ENCODE measurements around the gene EHD3.

Gene EHD3

DNA sequence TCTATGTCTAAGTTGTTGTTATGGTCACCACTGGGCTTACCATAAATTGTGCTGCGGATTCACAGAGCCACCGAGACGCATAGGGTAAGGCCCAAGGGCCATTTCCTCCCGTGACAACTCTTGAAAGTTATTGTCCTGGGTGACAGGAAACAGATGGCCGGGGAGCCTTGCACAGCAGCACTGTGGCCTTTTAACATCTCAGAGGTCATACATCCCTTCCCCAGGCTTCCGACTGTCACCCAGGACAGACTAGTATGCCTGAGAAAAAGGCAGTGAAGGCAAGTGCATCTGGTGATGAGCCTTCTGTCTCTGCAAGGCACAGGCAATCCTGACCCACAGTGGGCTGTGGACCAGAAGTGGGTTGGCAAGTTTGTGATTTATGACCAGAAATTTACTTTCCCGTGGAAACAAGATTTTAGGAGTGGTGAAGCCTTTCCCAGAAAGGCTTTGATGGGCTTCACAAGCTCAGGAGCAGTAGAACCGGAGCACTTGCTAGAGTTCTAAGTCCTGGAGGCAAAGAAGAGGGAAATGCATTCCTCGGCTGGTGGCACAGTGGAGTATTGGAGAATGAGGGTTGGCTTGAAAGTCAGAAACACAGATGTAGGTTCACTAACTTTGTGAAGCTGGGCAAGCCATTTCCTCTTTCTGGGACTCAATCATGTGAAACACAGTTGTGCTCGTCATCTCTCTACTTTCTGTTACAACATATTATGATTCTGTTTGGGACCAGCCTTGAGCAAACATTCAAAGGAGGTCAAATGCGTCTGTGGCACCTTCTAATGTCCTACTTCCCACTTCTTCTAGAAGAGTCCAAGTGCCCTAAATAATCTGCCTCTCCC is 14.6 kb upstream of the EHD3 start:
- Histone ChIP-seq H3K9me3 (replicated peaks in 1 of 11) (no peaks in the 10 kb centered on the region), H4K20me1 (no peaks in the 10 kb centered on the region), H3K36me3 (no peaks in the 10 kb centered on the region), H3K27ac (peak overlapping the region; percentile 93 to 99 (median 95)), H3K4me3 (peak overlapping the region in 9 of 10 experiments; percentile 7 to 42 (median 26); a peak in 11 of 20 replicates), H3K4me1 (peaks cover 89 to 100% (median 98%) of the 10 kb centered on the region in 10 experiments), H3K27me3 (no peaks in the 10 kb centered on the region), H3K4me2 (peak overlapping the region; percentile 83 to 95 (median 90)), H3K9ac (peak overlapping the region; percentile 78 to 86 (median 83))
- TF ChIP-seq Cebpa-rat (IDR thresholded peaks at IDR 0.05): peak in 10 of 11 experiments; percentile 39 to 86 (median 66); a peak in 17 of 22 replicates

- Histone ChIP-seq H3K27ac (peak overlapping the region; percentile 7 to 99 (median 95); a peak in 20 of 22 replicates), H3K36me3 (no peaks in the 10 kb centered on the region), H3K4me2 (peak overlapping the region; percentile 83 to 95 (median 90)), H3K9ac (peak overlapping the region in 10 of 11 experiments; percentile 28 to 86 (median 82); a peak in 18 of 22 replicates), H3K4me1 (peaks cover 74 to 88% (median 83%) of the 10 kb centered on the region in 10 experiments), H3K27me3 (no peaks in the 10 kb centered on the region), H3K9me3 (replicated peaks in 1 of 11) (no peaks in the 10 kb centered on the region), H3K4me3 (peak overlapping the region in 6 of 10 experiments; percentile 7 to 34 (median 19); a peak in 6 of 20 replicates), H4K20me1 (no peaks in the 10 kb centered on the region)
- peak in 2 of 11 experiments; percentile 21 to 34; a peak in 2 of 22 replicates for TF ChIP-seq Cebpa-rat (IDR thresholded peaks at IDR 0.05)
Observed at GRCh38 chr2:31221544-31221943, 12.4 kb upstream of the EHD3 start.

DNA sequence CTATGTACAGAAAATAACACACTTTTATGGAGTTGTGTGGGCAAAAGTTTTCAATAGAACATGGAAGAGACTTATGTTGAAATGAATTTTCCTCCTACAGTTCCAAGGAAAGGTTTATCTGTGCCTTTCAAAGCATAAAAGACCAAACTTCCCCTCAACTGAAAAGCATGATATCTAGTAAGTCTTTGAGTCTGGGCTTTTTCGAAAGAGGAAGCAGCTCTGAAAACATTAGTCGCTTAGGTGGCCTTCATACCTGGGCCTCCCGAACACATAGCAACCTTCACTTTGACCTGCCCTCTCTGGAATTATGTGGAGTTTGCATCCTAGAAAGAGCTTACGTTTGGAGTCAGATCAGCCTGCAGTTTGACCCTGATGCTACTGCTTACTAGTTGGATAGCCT is 11.9 kb upstream of the EHD3 start:
- Histone ChIP-seq H3K4me3 (peak overlapping the region in 5 of 10 experiments; percentile 7 to 34 (median 21); a peak in 6 of 20 replicates), H3K4me1 (peaks cover 72 to 88% (median 83%) of the 10 kb centered on the region in 10 experiments), H3K27me3 (no peaks in the 10 kb centered on the region), H3K4me2 (peak overlapping the region; percentile 83 to 95 (median 90)), H3K36me3 (no peaks in the 10 kb centered on the region), H3K9me3 (replicated peaks in 1 of 11) (no peaks in the 10 kb centered on the region), H4K20me1 (no peaks in the 10 kb centered on the region), H3K27ac (peak overlapping the region; percentile 7 to 99 (median 95); a peak in 20 of 22 replicates), H3K9ac (peak overlapping the region in 10 of 11 experiments; percentile 28 to 86 (median 82); a peak in 18 of 22 replicates)
- no peak for TF ChIP-seq Cebpa-rat (IDR thresholded peaks at IDR 0.05)

GRCh38 chr2:31223026-31223425 is 10.9 kb upstream of the EHD3 start:
- no peaks in the 10 kb centered on the region for H3K9me3 ChIP-seq (replicated peaks in 1 of 11)
- peak overlapping the region; percentile 54 to 95 (median 90) for H3K4me2 ChIP-seq
- H3K27me3 ChIP-seq: no peaks in the 10 kb centered on the region
- H3K4me3 ChIP-seq: no peak overlapping the region
- no peaks in the 10 kb centered on the region for H4K20me1 ChIP-seq
- H3K36me3 ChIP-seq: no peaks in the 10 kb centered on the region
- H3K9ac ChIP-seq: peak overlapping the region in 7 of 11 experiments; percentile 10 to 86 (median 84); a peak in 11 of 22 replicates
- peak overlapping the region in 9 of 11 experiments; percentile 93 to 99 (median 96); a peak in 17 of 22 replicates for H3K27ac ChIP-seq
- H3K4me1 ChIP-seq: peaks cover 63 to 88% (median 83%) of the 10 kb centered on the region in 10 experiments
- TF ChIP-seq Cebpa-rat (IDR thresholded peaks at IDR 0.05): no peak

DNA sequence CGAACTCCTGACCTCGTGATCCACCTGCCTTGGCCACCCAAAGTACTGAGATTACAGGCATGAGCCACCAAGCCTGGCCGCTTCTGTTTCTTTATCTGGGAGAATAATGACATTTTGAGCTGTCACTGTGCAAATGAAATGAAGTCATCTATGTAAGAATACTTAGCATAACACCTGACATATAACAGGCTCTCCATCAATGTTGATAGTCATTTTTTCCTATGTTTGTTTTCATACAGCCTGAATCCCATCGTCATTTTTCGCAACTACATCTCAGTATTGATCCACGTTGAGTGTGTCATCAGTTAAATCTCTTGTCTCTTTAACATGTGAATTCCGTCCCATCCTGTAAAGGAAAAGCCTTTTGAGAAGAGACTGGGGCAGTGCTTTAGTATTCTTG is 10.2 kb upstream of the EHD3 start:
- TF ChIP-seq Cebpa-rat (IDR thresholded peaks at IDR 0.05): no peak
- Histone ChIP-seq H4K20me1 (no peaks in the 10 kb centered on the region), H3K9ac (0 out of 22 replicates have a peak overlapping the region, but pooled peaks of 1 of the 11 experiments have one; percentile 86), H3K4me1 (peaks cover 55 to 86% (median 79%) of the 10 kb centered on the region in 10 experiments), H3K36me3 (no peaks in the 10 kb centered on the region), H3K9me3 (replicated peaks in 1 of 11) (no peaks in the 10 kb centered on the region), H3K4me2 (peak overlapping the region; percentile 54 to 95 (median 90); a peak in 20 of 22 replicates), H3K4me3 (no peak overlapping the region), H3K27ac (peak overlapping the region in 8 of 11 experiments; percentile 93 to 99 (median 96); a peak in 14 of 22 replicates), H3K27me3 (no peaks in the 10 kb centered on the region)

DNA sequence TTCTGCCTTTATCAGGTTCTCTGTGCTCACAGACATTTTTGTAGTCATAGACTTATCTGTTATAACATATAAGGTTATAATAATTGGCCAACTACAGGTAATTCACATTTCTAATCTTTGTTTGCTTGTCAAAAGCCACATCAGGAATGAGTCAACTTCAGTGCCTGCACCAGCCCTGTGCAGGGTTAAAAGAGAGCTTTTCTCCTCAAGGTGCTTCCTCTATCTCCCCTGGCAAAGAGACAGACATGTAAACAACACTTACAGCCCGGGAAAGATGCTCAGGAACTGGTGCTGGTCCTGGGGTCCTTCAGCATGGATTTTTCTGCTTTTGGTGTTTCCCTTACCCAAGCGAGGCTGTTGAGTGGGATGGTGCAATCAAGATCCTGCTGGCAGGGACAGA is 7.7 kb upstream of the EHD3 start:
- peak overlapping the region in 9 of 11 experiments; percentile 23 to 77 (median 69); a peak in 18 of 22 replicates for H3K4me2 ChIP-seq
- no peak overlapping the region for H3K4me3 ChIP-seq
- no peaks in the 10 kb centered on the region for H3K9me3 ChIP-seq (replicated peaks in 1 of 11)
- no peak for TF ChIP-seq Cebpa-rat (IDR thresholded peaks at IDR 0.05)
- H4K20me1 ChIP-seq: no peaks in the 10 kb centered on the region
- H3K27ac ChIP-seq: peak overlapping the region in 8 of 11 experiments; percentile 4 to 47 (median 32); a peak in 11 of 22 replicates
- H3K9ac ChIP-seq: no peak overlapping the region
- no peaks in the 10 kb centered on the region for H3K36me3 ChIP-seq
- no peaks in the 10 kb centered on the region for H3K27me3 ChIP-seq
- peaks cover 30 to 62% (median 55%) of the 10 kb centered on the region in 10 experiments for H3K4me1 ChIP-seq

DNA sequence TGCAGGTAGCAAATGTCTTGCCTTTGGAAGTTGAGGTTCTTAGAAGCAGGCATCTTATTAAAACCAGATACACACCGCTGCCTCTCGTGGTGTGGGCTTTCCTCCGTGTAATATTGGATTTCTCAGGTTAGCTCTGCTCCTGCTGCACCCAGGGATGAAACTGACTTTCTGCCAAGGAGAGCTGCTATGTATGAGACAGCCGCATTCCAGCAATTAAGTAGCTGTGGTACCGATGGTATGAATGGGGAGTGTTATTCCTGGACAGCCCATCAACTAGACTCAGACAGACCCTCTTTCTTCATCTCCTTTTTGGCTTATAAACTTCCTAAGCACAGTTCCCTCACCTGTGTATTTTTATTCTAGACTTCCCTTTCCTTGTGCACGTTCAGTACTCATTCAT is 6.8 kb upstream of the EHD3 start:
- no peaks in the 10 kb centered on the region for H3K36me3 ChIP-seq
- peaks cover 22 to 54% (median 46%) of the 10 kb centered on the region in 10 experiments for H3K4me1 ChIP-seq
- TF ChIP-seq Cebpa-rat (IDR thresholded peaks at IDR 0.05): no peak
- no peaks in the 10 kb centered on the region for H3K9me3 ChIP-seq (replicated peaks in 1 of 11)
- peak overlapping the region in 6 of 11 experiments; percentile 4 to 47 (median 40); a peak in 7 of 22 replicates for H3K27ac ChIP-seq
- H3K9ac ChIP-seq: no peak overlapping the region
- no peak overlapping the region for H3K4me3 ChIP-seq
- no peaks in the 10 kb centered on the region for H3K27me3 ChIP-seq
- peak overlapping the region in 9 of 11 experiments; percentile 23 to 77 (median 69); a peak in 17 of 22 replicates for H3K4me2 ChIP-seq
- no peaks in the 10 kb centered on the region for H4K20me1 ChIP-seq

DNA sequence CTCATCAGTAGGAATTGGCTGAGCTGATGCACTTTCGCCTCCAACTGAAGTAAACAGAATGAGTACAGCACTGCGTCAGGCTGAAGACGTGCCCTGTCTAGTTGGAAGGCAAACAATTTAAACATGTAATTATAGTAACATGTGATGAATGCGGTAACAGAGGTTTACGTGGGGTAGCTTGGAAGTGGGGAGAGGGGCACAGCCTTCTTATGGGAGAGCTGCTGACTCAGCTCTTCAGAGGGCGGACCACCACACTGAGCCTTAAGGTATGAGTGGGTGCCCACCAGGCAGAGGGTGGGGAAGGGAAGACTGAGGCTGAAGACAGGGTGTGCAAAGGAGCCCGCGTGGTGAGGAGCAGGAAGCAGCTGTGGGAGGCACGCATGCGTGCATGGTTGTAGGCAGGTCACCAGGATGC is 6.2 kb upstream of the EHD3 start:
- Histone ChIP-seq H3K36me3 (no peaks in the 10 kb centered on the region), H3K27ac (peak overlapping the region in 5 of 11 experiments; percentile 11 to 43 (median 40); a peak in 8 of 22 replicates), H4K20me1 (no peaks in the 10 kb centered on the region), H3K4me1 (peaks cover 17 to 51% (median 45%) of the 10 kb centered on the region in 10 experiments), H3K27me3 (no peaks in the 10 kb centered on the region), H3K4me3 (no peak overlapping the region), H3K9me3 (replicated peaks in 1 of 11) (no peaks in the 10 kb centered on the region), H3K4me2 (peak overlapping the region in 9 of 11 experiments; percentile 29 to 77 (median 69); a peak in 17 of 22 replicates), H3K9ac (peak overlapping the region in 2 of 11 experiments; percentile 20 to 34; a peak in 2 of 22 replicates)
- TF ChIP-seq Cebpa-rat (IDR thresholded peaks at IDR 0.05): no peak

DNA sequence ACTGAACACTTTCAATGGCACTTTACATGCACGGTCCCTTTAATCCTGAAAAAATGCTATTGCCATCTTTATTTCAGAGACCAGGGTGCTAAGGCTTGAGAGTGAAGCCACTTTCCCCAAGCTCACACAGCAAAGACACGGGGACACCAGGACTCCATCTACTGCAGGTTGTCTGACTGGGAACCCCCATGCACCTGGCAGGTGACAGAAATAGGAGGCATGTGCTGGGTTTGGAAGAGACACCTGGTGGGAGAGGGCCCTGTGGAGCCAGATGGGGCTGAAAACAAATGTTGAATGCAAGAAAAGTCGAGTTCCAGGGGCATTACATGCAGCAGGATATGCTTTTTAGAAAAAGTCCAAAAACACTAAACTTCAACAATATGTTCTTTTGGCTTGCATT is 5.2 kb upstream of the EHD3 start:
- no peak overlapping the region for H3K4me3 ChIP-seq
- no peak overlapping the region for H3K27ac ChIP-seq
- H3K9ac ChIP-seq: no peak overlapping the region
- H3K9me3 ChIP-seq (replicated peaks in 1 of 11): no peaks in the 10 kb centered on the region
- H3K4me1 ChIP-seq: peaks cover 17 to 51% (median 45%) of the 10 kb centered on the region in 10 experiments
- H3K4me2 ChIP-seq: no peak overlapping the region; a peak in 1 of 22 replicates
- H3K27me3 ChIP-seq: no peaks in the 10 kb centered on the region
- no peak for TF ChIP-seq Cebpa-rat (IDR thresholded peaks at IDR 0.05)
- no peaks in the 10 kb centered on the region for H3K36me3 ChIP-seq
- H4K20me1 ChIP-seq: no peaks in the 10 kb centered on the region

Data from BLaER1 treated with 17β-estradiol and CSF1 and Interleukin-3, amounts not matched to agents 10 nM and 100 nM (cell line).